GM19238 (cell line): ENCODE data around the gene LGALS4.
"Not testable (repeated sequence)": the region's sequence is repeated elsewhere in the genome, so short reads cannot be mapped to it uniquely, and the experiment has no call there.

Experiments
- DNase-seq: peaks from one replicate; pipeline ENCODE4 v3.0.0; 2011; ENCODE audit warnings: low spot score; ENCODE audit not compliant: insufficient read length

LGALS4 gene

DNA sequence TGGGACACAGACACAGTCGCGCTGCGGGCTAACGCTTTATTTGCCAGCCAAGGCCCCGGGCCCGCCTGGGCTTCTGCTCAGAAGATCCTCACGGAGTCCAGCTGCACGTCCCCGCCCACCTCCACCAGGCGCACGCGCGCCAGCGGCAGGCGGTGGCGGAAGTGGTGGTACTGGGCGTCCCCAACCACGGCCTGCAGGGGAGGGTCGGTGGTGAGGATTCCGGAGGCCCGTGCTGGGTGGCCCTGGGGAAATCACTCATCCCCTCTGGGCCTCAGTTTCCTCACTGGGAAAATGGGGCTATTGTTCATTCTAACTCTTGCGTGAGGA is 41.8 kb downstream of the LGALS4 start:
- DNase-seq = not testable (repeated sequence)

DNA sequence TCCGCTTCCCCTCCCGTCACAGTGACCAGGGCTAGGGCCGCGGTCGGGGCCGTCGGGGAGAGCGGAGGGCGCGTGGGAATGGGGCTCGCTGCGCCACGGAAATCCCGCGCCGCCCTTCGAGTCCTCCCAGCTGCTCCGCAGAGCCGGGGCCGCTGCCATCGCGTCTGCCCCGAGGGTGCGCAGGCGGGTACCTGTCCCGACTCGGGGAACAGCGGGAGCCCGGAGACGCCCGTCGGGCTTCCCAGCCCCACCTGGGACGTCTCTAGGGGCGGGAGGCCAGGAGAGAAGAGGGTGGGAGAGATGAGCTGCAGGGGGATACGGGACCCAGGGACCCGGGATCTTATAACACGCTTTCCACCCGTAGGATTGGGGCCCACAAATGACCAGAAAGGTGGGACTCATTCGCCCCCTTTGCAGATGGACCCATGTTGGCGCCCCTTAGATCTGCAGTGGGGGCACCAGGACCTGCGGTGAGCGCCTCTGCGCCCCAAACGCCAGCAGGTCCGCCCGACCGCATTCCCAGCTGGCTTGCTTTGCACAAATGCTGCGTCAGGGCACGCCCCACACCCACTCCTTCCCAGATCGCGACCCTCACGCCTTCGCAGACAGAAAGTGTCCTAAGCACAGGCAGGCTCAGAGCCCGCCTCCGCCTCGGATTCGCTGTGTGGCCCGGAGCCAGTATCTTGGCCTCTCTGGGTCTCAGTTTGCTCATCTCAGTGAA is 42.4 kb downstream of the LGALS4 start:
- not testable (repeated sequence) for DNase-seq

DNA sequence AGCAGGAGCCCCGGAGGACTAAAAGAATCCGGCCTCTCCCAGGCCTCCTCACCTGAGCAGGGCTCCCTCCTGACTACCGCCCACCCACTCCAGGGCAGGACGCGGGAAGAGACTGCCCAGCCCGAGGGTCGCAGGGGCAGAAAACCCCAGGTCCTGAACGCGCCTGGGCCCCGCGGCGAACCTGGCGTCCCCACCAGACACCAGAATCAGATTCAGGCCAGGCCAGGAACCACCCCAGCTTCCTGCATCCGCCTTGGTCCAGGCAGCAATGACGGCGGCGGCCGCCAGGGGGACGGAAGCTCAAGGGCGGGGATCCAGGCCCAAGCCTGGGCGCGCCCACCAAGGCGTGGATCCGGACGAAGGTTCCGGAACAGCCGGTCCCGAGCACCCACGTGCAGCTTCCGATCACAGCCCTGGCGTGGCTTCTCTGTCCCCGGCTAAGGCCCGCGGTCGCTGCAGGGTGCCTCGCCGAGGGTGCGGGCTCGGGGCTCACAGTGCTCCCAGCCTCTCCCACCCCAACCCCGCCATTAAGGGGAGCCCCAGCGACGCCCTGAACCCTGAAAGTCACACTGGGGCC is 43.0 kb downstream of the LGALS4 start:
- peak; percentile 82 for DNase-seq

DNA sequence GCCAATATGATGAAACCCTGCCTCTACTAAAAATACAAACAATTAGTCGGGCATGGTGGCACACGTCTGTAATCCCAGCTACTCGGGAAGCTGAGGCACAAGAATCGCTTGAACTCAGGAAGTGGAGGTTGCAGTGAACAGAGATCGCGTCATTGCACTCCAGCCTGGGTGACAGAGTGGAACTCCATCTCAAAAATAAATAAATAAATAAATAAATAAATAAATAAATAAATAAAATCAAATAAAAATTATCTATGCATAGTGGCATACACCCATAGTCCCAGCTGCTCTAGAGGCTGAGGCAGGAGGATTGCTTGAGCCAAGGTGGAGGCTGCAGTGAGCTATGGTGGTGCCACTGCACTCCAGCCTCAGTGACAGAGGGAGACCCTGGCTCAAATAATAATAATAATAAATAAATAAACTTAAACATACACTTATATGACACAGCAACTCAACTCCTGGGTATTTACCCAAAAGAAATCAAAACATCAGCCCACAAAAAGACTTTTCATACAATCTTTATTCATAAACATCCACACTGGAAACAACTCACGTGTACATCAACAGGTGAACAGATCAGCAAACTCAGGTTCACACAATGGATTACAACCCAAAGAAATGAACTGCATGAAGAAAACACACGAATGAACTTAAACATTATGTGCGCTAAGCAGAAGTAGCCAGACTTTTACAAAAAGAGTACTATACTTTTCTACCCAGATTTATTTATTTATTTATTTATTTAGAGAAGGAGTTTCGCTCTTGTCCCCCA is 46.3 kb downstream of the LGALS4 start:
- no peak for DNase-seq

DNA sequence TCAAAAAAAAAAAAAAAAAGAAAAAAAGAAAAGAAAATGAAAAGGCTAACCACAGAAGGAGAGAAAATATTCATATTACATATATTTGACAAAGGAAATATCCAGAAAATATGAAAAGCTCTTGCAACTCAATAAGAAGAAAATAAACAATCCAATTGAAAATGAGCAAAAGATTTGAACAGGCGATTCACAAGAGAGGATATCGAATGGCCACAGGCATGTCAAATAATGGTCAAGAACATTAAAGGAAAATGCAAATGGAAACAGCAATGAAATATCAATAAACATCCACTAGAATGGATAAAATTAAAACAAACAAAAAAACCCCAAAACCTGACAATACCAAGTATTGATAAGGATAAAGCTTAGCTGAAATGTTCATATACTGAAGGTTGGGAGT is 47.5 kb downstream of the LGALS4 start:
- DNase-seq = no peak

DNA sequence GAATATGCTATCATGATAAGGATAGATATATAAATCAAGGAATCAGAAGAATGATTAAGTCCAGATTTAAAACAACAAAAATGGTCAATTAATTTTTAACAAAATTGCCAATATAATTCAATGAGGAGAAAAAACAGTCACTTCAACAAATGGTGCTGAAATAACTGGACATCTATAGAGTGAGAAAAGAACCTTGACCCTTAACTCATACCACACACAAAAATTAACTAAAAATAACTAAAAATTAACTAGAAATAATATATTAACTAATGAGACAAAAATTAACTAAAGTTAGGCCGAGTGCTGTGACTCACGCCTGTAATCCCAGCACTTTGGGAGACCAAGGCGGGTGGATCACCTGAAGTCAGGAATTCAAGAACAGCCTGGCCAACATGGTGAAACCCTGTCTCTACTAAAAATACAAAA is 48.9 kb downstream of the LGALS4 start:
- DNase-seq = no peak

DNA sequence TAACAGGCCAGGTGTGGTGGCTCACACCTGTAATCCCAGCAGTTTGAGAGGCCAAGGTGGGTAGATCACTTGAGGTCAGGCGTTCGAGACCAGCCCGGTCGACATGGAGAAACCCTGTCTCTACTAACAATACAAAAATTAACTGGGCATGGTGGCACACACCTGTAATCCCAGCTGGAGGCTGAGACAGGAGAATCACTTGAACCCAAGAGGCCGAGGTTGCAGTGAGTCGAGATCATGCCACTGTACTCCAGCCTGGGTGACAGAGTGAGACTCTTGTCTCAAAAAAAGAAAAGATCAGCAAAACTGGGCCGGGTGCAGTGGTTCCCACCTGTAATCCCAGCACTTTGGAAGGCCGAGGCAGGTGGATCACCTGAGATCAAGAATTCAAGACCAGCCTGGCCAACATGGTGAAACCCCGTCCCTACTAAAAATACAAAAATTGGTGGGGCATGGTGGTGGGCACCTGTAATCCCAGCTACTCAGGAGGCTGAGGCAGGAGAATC is 50.8 kb downstream of the LGALS4 start:
- DNase-seq = not testable (repeated sequence)

DNA sequence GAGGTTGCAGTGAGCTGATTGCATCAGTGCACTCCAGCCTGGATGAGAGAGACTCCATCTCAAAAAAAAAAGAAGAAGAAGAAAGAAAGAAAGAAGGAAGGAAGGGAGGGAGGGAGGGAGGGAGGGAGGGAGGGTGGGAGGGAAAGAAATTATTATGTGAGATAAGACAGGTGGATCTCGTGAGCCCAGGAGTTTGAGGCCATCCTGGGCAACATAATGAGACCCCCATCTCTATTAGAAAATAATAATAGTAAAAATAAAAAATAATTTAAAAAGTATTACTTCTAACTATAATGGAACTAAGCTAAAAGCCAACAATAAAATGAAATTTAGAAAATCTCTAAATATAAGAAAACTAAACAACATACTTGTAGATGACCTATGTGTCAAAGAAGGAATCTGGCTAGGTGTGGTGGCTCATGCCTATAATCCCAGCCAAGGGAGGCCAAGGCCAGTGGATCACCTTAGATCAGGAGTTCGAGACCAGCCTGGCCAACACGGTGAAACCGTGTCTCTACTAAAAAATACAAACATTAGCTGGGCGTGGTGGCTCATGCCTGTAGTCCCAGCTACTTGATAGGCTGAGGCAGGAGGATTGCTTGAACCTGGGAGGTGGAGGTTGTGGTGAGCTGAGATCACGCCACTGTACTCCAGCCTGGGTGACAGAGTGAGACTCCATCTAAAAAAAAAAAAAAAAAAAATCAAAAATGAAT is 51.8 kb downstream of the LGALS4 start:
- DNase-seq = not testable (repeated sequence)

DNA sequence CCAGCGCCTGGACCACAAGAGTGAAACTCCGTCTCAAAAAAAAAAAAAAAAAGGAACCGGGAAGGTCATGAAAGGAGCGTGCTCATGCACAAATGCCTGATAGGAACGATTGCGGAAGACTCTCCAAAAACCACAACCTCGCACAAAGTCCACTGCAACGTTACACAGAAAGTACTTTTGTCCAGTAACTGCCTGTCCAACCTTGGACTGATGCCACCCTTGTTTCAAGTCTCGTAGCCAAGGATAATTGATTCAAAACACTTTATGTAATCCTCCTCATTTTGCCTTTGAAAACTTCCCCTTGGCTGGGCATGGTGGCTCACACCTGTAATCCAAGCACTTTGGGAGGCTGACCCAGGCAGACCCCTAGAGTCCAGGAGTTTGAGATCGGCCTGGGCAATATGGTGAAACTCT is 53.1 kb downstream of the LGALS4 start:
- no peak for DNase-seq

DNA sequence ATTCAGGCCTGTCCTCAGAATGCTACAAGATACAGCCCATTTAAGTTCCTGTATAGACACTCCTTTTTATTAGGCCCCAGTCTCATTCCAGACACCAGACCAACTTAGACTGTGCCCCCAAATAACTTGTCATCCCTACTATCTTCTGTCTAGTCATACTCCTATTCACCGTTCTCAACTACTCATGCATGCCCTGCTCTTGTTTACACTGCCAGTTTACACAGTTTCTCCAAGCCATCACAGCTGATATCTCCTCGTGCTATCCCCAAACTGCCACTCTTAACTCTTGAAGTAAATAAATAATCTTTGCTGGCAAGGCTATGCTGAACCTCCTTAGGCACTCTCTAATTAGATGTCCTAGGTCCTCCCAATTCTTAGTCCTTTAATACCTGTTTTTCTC is 58.5 kb downstream of the LGALS4 start:
- DNase-seq = not testable (repeated sequence)

DNA sequence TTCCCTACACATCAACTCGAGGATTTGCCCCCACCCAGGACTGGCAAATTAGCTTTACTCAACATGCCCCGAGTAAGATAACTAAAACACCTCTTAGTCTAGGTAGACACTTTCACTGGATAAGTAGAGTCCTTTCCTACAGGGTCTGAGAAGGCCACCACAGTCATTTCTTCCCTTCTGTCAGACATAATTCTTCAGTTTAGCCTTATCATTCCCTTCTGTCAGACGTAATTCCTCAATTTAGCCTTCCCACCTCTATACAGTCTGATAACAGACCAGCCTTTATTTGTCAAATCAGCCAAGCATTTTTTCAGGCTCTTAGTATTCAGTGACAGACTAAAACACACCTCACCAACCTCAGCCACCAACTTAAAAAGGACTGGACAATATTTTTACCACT is 59.0 kb downstream of the LGALS4 start:
- DNase-seq = not testable (repeated sequence)
